IPS-NIHi7 (cell line): ENCODE measurements around the gene MRPS27.

ENCODE experiments used
- DNase-seq: peaks from one replicate; pipeline ENCODE4 v3.0.0; 2012; ENCODE audit warnings: mixed read lengths; ENCODE audit errors: extremely low spot score

Gene MRPS27

DNA sequence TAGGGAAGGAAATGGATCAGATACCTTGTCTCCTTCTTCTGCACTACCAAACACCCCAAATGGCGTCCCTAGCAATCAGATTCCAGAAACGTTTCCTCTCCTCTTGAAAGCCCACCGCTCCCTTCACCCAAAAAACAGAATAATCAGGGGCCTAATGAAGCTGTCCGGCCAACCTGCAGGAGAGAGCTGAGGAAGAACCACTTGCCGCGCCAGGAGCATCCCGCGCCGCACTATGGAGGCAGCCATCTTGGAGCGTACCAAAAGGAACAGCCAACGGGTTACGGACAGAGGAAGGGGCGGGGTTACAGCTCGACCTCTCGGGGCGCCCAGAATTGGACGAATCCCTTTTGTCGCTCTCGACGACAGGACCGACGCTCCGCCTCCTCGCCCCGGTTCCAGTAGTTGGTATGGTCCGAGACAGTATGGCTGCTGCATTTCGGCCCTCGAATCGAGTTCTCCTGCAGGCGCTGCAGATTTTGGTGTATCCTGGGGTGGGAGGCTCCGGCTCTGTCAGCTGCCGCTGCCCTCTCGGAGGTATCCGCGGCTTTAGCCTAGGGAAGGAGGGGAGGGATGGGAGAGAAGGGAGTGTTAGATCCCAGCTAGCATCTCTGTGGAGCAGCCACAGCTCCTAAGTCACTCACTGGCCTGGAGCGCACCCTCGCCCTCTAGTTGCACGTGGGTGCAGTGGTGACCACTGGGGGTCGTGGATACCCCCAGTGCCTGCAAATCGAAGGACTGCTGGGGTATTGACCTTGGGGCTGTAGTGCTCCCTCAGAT, at the start of gene MRPS27, which contains the start of gene PTCD2:
Gene MRPS27, minus strand, starts transcription at position 265 of the 777 bp plus-strand sequence. Its CDS starts 19 bp downstream, at position 246.
Gene PTCD2, plus strand, starts transcription at position 398 of the 777 bp plus-strand sequence. Its CDS starts 10 bp downstream, at position 408.
- DNase-seq, result peak; percentile 98

- DNase-seq, result no peak
Measured at GRCh38 chr5:72369711-72370110, 49.7 kb upstream of the MRPS27 start.

DNA sequence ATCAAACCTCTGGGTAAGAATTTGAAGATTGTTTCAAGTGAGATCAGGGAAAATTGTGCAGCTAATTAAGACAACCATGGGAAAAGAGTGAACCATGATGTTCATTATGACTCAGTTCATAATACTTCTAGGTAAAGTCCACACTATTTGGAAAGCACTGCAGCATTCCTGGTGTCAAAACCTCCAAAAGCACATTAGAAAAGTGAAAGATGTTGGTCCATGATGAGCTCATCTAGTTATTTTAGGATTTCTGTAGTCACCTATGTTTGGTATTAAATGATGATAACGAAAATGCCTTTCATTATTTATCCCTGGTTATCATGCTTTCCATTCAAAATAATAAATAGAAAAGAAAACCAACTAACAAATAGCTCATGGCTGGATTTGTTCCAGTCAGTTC, 49.3 kb upstream of the MRPS27 start:
- no peak for DNase-seq

- no peak for DNase-seq
Measured at GRCh38 chr5:72368271-72368670, 48.2 kb upstream of the MRPS27 start.

- DNase-seq, result peak; percentile 42
Measured at GRCh38 chr5:72366324-72366976, 46.4 kb upstream of the MRPS27 start.

- no peak for DNase-seq
Measured at GRCh38 chr5:72364951-72365350, 44.9 kb upstream of the MRPS27 start.

- no peak for DNase-seq
Measured at GRCh38 chr5:72364171-72364570, 44.1 kb upstream of the MRPS27 start.

GRCh38 chr5:72363166-72363802, 43.2 kb upstream of the MRPS27 start:
- DNase-seq, result no peak

- DNase-seq, result no peak
Measured at GRCh38 chr5:72359886-72360285, 39.8 kb upstream of the MRPS27 start.

GRCh38 chr5:72358925-72359324, 38.9 kb upstream of the MRPS27 start:
- no peak for DNase-seq

GRCh38 chr5:72356361-72356760, 36.3 kb upstream of the MRPS27 start:
- no peak for DNase-seq

DNA sequence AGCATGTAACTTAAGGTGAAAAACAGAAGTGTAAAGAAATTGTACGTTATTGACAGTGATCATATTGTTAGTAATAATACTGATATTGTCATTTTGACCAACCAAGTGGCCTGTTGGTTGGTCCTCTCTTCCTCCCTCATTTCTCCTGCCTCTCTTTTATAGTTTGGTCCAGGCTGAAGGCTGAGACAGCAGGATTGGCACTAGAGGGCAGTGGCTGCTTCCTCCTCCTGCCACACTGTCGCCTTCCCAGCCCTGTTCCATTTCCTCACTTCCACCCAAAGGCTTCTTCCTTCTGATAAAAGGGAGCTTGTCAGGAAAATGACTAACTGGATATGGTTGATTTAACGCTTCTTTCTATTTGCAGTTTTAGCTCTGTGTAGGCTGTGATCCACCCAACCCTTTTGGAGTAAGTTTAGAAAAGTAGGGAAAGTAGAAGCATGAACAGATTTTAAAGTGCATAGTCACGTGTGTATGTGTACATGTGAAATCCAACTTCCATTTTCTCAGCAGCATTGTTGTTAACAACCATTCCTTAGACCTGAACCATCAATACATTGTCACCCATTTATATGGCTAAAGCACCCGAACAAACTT, 35.8 kb upstream of the MRPS27 start:
- DNase-seq, result peak; percentile 71

GRCh38 chr5:72353046-72353445, 33.0 kb upstream of the MRPS27 start:
- DNase-seq, result no peak

DNA sequence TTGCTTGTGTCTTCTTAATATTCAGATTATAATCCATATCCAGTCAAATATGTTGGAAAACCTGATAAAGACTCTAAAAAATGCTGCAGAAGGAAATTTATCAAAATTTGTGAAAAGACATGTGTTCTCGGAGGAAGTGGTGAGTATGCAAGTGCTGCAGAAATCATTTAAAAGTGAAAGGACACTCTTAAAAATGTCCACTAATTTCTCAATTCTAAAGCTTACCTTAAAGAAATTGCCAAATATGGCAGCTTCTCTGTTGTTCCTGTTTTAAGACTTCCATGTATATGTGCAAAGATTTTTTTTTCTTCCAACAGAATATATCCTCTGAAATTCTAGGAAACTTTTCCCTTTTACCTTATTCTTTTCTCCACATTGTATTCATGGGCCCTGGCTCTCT, 32.6 kb upstream of the MRPS27 start:
- no peak for DNase-seq

DNA sequence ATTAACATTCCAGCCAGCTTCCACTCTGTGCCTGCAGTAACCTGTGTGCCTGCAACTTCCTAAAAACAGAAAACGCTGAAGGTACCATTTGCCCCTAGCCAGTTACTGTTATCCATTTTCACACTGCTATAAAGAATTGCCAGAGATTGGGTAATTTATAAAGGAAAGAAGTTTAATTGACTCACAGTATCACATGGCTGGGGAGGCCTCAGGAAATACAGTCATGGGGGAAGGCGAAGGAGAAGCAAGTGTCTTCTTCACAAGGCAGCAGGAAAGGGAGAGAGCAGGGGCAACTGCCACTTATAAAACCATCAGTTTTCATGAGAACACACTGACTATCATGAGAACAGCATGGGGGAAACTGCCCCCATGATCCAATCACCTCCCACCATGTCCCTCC, 31.3 kb upstream of the MRPS27 start:
- no peak for DNase-seq

DNA sequence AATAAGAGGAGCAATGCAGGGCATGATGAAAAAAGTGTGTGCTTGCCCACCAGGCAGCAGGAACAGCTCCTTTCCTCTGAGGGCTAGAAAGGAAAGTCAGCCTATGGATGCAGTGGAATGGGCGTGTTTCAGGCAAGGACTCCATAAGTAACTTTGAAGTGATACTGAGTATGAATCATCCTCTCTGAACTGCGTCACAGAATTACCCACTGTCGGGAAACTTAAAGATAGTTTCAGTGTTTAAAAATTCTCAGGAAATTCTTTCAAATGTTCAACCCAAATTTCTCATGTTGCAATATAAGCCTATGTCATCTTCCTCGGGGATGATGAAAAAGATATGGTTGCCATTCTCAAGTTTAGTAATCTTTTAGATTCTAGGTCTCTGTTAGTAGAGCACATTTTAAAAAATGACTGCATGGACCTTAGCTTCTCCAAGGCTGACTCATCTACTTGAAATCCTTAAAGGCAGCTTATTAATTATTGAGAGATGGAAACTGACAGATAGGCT, 27.8 kb upstream of the MRPS27 start:
- no peak for DNase-seq

DNA sequence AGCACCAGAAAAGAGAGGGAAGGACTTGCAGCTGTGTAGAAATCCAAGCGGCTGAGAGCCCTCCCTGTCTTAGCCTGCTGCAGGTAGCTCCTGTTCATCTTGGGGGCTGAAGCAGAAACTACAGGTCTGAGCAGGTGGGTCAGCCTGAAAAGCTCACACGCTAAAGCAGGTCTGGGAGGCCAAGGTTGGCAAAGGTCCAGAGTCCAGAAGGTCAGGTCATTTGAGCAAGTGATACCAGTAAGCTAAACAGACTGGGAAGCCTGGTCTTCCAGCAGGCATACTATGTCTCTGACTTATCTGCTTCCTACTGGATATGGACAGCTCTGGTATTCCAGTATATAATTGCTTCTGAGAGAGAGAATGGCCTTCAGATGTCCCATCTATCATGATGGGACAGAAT, 26.4 kb upstream of the MRPS27 start:
- DNase-seq, result no peak

DNA sequence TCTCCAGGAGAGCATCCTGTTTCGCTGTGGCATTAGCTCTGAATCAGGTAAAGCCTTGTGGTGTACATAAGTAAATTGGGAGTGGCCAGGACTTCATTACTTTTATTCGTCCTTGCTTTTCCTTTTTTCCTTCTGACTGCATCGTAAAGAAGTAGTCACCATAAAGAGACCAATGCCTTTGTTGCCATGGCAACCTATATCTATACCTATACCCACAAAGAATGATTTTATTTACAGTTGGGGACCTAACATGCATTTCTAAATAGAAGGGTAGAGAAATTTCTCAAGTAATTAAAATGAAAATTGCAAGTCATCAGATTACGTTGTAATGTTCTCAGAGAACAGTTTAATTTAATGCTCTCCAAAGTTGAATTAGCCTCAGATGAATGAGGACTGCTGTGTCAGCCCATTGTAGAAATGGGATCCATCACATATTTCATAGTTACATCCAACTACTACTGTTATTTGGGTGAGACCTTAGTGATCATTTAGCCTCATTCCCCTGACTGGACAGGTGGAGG, 18.7 kb upstream of the MRPS27 start:
- no peak for DNase-seq

GRCh38 chr5:72337159-72337558, 17.1 kb upstream of the MRPS27 start:
- DNase-seq, result no peak

- DNase-seq, result no peak
Measured at GRCh38 chr5:72330712-72331111, 10.7 kb upstream of the MRPS27 start.

DNA sequence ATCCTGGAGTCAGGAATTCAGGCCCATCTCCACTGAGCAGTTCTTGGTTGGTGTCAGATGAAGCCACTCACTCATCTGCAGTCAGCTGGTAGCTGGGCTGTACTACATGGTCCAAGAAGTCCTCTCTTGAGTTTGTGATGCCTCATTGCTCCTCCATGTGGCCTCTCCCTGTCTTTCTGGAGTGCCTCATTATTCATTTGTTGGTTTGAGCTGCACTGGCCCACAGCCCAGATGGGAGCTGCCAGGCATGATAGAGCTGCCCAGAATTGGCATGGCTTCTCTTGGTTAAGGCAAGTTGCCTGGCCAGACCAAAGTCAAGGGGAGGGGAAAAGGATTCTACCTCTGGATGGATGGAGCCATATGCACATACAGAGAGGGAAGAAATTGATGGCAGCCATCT, 8.1 kb upstream of the MRPS27 start:
- DNase-seq, result no peak

DNA sequence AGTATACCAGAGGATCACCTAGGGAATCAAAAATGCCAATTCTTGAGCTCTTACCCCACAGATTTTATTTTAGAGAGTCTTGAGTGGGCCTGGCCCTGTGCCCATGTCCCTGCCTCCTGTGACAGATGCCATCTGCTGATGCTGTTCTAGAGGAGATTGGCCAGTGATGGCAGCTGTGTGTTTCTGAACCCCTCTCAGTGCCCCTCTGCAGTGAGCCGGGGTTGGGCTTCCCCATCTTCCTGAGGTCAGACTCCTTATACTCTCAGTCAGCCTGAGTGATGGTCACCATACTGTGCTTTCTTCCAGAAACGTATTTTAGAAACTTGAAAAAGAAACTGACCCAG, 6.2 kb upstream of the MRPS27 start:
- no peak for DNase-seq
